HUES48 (cell line): ENCODE measurements around the gene ING5.
"Not testable (repeated sequence)": the region's sequence is repeated elsewhere in the genome, so short reads cannot be mapped to it uniquely, and the experiment has no call there.

Experiments used
- H3K27ac ChIP-seq: one replicate; pipeline ENCODE4 v1.7.0; 2013; ENCODE audit warnings: low read depth, low read length, inconsistent platforms
- H3K27me3 ChIP-seq: 2 replicates; pipeline ENCODE4 v1.6.1; 2013; ENCODE audit warnings: mild to moderate bottlenecking, low read length; ENCODE audit not compliant: control insufficient read depth, insufficient read depth
- H3K36me3 ChIP-seq: 2 replicates; pipeline ENCODE4 v1.6.1; 2013; ENCODE audit warnings: low read length; ENCODE audit not compliant: control insufficient read depth, insufficient read depth
- H3K4me1 ChIP-seq: 2 replicates; pipeline ENCODE4 v1.6.1; 2013; ENCODE audit warnings: mild to moderate bottlenecking, low read length; ENCODE audit not compliant: control insufficient read depth, insufficient read depth
- H3K4me3 ChIP-seq: 2 replicates; pipeline ENCODE4 v1.5.1; 2013; ENCODE audit warnings: mild to moderate bottlenecking, low read depth, low read length
- H3K9ac ChIP-seq: 2 replicates; pipeline ENCODE4 v1.6.1; 2013; ENCODE audit warnings: mild to moderate bottlenecking, low read depth, low read length, moderate library complexity
- H3K9me3 ChIP-seq: 2 replicates; pipeline ENCODE4 v1.6.1; 2013; ENCODE audit warnings: low read length; ENCODE audit not compliant: control insufficient read depth, insufficient read depth

The ING5 gene

DNA sequence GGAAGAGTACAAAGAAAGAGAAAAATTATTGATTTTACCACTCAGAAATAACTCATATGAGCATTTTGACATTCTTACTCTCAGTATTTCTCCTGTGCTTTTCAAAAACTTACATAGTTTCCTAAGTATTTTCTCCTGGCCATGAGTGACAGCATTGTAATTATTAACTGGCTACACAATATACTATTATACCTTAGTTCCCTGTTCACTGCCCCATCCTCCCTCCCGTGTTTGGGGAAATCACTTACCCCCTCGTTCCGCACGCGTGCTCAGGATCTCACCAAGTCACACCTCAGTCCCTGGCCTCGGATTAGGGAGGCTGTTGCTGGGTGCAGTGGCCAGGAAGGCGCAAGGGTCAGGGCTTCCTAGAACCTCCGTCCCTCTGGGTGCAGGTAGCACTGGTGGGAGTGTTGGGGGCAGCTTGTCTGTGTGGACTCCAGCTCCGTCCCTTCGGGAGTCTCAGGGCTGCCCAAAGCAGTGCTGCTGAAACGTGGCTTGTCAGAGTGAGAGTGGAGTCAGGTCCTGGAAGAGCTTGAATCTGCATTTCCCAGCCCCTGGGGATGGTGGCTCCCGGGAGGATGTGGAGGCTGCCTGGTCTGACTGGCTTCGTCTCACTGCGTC, 41.1 kb upstream of the ING5 start:
- H3K9me3 ChIP-seq: no peaks in the 10 kb centered on the region
- no peak overlapping the region for H3K4me3 ChIP-seq
- H3K27ac ChIP-seq: no peak overlapping the region
- no peak overlapping the region for H3K9ac ChIP-seq
- 0 out of 2 replicates have a peak, but pooled peaks cover 2% of the 10 kb centered on the region for H3K4me1 ChIP-seq
- H3K36me3 ChIP-seq: peaks cover 52% of the 10 kb centered on the region
- H3K27me3 ChIP-seq: no peaks in the 10 kb centered on the region

DNA sequence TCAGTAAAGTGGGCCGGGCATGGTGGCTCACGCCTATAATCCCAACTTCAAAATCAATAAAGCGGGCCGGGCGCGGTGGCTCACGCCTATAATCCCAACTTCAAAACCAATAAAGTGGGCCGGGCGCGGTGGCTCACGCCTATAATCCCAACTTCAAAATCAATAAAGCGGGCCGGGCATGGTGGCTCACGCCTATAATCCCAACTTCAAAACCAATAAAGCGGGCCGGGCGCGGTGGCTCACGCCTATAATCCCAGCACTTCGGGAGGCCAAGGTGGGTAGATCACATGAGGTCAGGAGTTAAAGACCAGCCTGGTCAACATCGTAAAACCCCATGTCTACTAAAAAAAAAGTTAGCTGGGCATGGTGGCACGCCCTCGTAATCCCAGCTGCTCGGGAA, 39.1 kb upstream of the ING5 start:
- H3K4me1 ChIP-seq, H3K27me3 ChIP-seq, H3K9ac ChIP-seq, H3K27ac ChIP-seq, H3K9me3 ChIP-seq, H3K4me3 ChIP-seq: not testable (repeated sequence)
- H3K36me3 ChIP-seq: peaks cover 47% of the 10 kb centered on the region

DNA sequence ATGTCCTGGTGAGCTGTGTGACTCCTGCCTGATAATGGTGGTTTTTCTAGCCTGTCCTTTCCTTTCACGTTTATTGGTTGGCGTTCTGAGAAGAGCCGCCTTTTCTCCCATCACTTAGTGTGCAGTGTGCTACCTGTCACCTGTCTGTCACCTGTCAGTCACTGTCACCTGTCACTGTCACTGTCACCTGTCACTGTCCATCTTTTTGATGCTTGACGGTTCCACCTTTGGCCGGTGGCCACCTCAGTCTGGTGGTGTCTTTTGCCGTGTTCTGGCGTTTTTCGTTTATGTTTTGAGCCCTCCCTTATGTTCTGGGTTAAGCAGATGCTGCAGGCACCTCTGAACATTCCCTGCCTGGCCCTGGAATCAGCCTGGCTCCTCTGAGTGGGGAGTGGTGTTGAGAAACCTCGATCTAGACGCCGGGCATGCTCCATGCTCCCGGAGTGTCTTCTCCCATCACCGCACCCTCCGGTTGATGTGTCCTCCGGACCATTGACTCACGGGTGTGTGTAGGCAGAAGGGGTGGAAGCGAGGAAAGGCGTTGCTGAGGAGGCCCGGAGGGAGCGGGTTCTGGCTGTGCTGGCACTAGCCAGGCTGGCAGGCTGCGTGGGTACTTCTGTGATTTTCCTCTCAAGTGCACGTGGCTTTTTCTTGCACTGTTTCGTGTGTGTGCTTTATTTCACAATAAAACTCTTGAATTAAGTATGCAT, 36.0 kb upstream of the ING5 start:
- Histone ChIP-seq H3K9ac (no peak overlapping the region), H3K4me3 (no peak overlapping the region), H3K4me1 (0 out of 2 replicates have a peak, but pooled peaks cover 2% of the 10 kb centered on the region), H3K9me3 (no peaks in the 10 kb centered on the region), H3K36me3 (peaks cover 45% of the 10 kb centered on the region), H3K27me3 (no peaks in the 10 kb centered on the region), H3K27ac (no peak overlapping the region)

DNA sequence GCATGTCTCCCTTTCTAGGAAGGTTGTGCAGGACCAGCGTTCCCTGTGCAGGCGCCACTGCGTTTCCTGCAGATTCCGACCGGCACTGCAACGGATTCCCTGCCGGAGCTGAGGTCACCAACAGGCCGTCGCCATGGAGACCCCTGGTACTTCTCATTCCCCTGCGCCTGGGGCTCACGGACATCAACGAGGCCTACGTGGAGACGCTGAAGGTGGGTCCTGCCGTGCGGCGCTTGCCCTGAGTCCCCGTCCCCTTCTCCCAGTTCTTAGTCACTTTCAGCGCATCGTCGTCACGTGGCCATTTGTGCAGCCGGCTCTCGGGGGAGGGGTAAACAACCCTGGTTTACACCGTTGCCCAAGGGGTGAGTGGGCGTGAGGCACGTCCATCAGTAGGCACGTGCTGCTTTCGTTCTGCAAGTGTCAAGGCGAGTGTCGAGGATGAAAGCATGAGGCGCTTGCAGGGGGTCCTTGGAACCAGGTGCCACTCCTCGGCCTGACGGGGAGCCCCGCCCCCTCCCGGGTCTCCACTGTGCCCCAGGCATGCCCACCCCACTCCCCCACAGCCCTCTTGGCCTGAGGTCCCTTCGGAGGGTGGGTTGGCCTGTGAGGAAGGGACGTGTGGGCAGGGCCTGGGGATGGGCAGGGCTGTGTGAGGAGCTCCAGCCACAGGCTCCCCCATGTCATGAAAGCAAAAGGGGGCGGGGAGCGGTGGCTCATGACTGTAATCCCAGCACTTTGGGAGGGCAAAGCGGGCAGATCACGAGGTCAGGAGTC, 35.0 kb upstream of the ING5 start:
- Histone ChIP-seq H3K27me3 (no peaks in the 10 kb centered on the region), H3K36me3 (peaks cover 41% of the 10 kb centered on the region), H3K4me1 (0 out of 2 replicates have a peak, but pooled peaks cover 2% of the 10 kb centered on the region), H3K4me3 (no peak overlapping the region), H3K27ac (no peak overlapping the region), H3K9me3 (no peaks in the 10 kb centered on the region), H3K9ac (no peak overlapping the region)

DNA sequence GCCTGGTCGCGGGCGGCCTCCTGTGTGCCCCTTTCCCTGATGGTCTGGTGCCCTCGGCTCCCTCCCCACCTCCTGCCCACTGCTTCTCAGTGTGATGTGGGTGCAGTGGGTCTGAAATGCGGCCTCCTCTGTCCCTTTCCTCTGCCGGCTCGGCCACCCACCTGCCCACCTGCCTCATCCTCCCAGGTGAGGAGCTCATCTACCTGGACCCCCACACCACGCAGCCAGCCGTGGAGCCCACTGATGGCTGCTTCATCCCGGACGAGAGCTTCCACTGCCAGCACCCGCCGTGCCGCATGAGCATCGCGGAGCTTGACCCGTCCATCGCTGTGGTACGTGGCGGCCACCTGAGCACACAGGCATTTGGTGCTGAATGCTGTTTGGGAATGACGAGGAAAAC, 33.5 kb upstream of the ING5 start:
- 0 out of 2 replicates have a peak, but pooled peaks cover 2% of the 10 kb centered on the region for H3K4me1 ChIP-seq
- H3K9ac ChIP-seq: no peak overlapping the region
- H3K9me3 ChIP-seq: no peaks in the 10 kb centered on the region
- peaks cover 49% of the 10 kb centered on the region for H3K36me3 ChIP-seq
- no peaks in the 10 kb centered on the region for H3K27me3 ChIP-seq
- H3K27ac ChIP-seq: no peak overlapping the region
- no peak overlapping the region for H3K4me3 ChIP-seq

DNA sequence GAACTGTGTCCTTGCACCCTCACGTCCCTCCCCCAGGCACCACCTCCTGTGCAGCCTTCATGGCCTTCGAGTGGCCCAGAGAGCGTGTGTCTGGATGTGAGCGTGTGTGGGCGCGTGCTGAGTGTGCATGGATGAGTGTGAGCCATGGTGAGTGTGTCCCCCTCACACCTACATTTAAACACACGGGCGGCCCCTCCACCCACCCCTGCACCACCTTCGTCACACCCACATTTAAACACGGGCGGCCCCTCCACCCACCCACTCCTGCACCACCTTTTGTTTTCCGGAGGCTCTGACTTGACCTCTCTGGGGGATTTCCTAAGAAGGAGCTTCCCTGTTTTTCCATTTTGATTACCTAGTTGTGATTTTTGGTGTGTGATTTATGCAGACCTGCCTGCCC, 33.0 kb upstream of the ING5 start:
- H3K4me1 ChIP-seq: 0 out of 2 replicates have a peak, but pooled peaks cover 2% of the 10 kb centered on the region
- H3K27ac ChIP-seq: no peak overlapping the region
- peaks cover 49% of the 10 kb centered on the region for H3K36me3 ChIP-seq
- H3K9me3 ChIP-seq: no peaks in the 10 kb centered on the region
- no peak overlapping the region for H3K9ac ChIP-seq
- no peak overlapping the region for H3K4me3 ChIP-seq
- H3K27me3 ChIP-seq: no peaks in the 10 kb centered on the region

DNA sequence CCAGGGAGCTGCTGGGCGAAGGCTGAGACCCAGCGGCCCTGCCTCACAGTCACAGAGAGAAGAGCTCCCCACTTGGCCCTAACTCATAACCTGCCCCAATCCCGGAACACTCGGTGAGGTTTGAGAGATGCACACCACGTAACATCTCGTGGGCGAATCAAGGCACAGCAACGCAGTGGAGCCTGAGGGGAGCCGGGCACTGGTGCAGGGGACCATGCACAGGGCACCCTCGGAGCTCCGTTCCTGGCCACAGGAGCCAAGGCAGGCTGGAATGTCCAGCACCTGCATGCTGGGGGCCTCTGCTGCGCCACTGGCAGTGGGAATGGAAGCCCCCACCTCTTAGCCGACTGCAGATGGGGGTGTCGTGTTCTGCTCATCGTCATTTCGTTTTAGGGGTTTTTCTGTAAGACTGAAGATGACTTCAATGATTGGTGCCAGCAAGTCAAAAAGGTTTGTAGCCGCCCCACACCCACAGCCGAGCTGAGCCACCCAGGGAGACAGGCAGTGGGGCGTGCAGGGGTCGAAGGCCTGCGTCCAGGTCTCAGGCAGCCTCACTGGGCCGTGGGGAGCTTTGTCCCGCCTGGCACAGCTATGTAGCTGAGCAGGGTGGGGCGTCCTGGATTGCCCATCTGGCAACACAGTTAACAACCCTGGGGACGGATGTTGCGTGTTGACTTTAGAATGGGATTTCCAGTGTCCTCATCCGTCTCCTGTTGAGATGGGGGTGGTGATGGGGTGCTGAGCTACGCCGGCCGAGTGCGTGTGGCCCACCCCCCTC, 31.3 kb upstream of the ING5 start:
- H3K4me1 ChIP-seq: no peaks in the 10 kb centered on the region
- H3K36me3 ChIP-seq: peaks cover 56% of the 10 kb centered on the region
- H3K27me3 ChIP-seq: no peaks in the 10 kb centered on the region
- no peaks in the 10 kb centered on the region for H3K9me3 ChIP-seq
- H3K27ac ChIP-seq: no peak overlapping the region
- no peak overlapping the region for H3K4me3 ChIP-seq
- H3K9ac ChIP-seq: no peak overlapping the region

DNA sequence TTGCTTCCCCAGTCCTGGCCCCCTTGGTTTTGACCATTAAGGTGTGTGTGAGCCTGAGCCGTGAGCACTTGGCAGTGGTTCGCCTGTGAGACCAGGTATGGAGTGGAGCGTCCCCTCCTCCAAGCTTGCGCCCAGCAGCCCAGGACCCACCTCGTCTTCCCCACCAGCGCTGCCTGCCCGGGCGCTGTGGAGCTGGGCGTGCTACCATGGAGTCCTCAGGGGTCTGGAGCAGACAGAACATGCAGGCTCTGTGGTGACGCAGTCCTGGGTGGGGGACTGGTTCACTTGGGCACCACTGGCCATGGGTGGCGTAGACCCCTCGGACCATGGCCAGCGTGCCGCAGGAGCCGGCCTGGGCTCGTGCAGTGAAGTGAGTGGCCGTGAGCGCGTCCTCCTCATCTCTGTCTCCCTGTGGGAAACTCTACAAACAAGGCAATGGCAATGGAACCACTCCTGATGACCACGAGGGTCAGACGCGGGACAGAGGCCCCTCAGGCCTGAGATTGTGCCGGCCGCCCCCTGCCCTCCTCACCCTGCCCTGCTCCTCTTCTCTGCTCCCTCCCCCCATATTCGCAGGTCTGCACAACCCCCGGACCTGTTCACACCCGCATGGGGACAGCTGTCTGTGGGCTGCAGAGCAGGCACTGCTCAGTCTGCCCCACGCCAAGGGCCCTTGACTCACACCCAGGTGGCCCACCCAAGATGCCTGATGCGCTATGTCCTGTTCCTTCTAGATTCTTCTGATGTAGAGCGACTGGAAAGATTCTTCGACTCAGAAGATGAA, 30.2 kb upstream of the ING5 start:
- H3K4me3 ChIP-seq: no peak overlapping the region
- no peaks in the 10 kb centered on the region for H3K27me3 ChIP-seq
- H3K9me3 ChIP-seq: no peaks in the 10 kb centered on the region
- H3K36me3 ChIP-seq: peaks cover 65% of the 10 kb centered on the region
- no peak overlapping the region for H3K27ac ChIP-seq
- H3K9ac ChIP-seq: no peak overlapping the region
- H3K4me1 ChIP-seq: no peaks in the 10 kb centered on the region

DNA sequence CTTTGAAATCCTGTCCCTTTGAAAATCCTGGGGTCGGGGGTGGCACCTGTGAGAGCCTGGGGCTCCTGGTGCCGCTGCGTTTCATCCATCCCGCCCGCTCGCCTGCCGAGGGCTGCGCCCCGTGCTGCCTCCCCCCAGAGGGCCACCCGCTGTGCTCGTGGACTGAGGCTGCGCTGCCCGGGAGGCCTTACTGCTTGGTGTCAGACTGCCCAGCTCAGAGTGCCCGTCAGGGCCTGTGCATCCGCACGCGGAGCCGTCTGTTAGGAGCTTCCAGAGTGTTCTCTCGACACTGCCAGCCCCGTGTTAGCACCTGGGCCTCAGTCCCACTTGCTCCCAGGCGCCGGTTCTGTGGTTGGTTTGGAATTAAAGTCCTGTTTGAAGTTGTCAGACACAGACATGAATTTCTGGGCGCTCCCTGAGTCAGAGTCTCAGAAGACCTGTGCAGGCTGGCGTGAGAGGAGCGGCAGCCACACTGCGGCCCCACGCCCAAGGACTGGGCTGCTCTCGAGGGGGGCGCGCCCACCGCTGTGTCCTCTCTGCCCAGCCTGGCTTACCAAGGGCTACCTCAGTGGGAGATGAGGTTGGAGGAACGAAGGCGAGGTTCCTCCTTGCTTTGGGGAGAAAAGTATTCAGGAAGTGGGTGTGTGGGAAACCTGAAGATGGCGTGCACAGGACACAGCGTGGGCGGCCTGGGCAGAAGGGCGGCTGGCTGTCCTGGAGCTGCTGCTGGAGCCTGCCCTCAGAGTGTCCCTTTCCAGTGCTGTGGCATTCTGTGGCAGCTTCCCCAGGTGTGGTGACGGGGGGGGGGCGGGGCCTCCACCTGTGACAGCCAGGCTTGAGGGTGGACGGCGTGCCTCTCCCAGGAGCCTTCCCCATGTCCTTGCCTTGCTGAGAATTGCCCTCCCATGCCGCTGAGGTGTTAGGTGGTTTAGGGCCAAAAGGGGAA, 29.3 kb upstream of the ING5 start:
- H3K4me3 ChIP-seq: no peak overlapping the region
- no peaks in the 10 kb centered on the region for H3K27me3 ChIP-seq
- H3K36me3 ChIP-seq: peaks cover 70% of the 10 kb centered on the region
- H3K27ac ChIP-seq: no peak overlapping the region
- H3K9me3 ChIP-seq: no peaks in the 10 kb centered on the region
- H3K9ac ChIP-seq: no peak overlapping the region
- H3K4me1 ChIP-seq: no peaks in the 10 kb centered on the region
